Ascending aorta (tissue), 2 donors: ENCODE data around the gene ARMH1. TPM values are rescaled to one million over a fixed set of nuclear protein-coding genes. Genes with fewer than 3 reads are reported as not detected.
"Not testable (repeated sequence)": the region's sequence is repeated elsewhere in the genome, so short reads cannot be mapped to it uniquely, and the experiment has no call there.

Experiments
- DNase-seq, 2 donors: peaks; one replicate each; pipeline ENCODE4 v3.0.0-alpha.2; 2019; ENCODE audit warnings: low spot score in 2 of 2
- H3K27ac ChIP-seq, 2 donors: fragments of 200-600 bp; sonication (generic); one replicate each; pipeline ENCODE4 v1.5.1; 2016 to 2017; ENCODE audit warnings: mild to moderate bottlenecking in 1 of 2
- H3K27me3 ChIP-seq: fragments of 200-600 bp; sonication (generic); one replicate; pipeline ENCODE4 v1.5.1; 2017
- H3K36me3 ChIP-seq, 2 donors: fragments of 200-600 bp; sonication (generic); one replicate each; pipeline ENCODE4 v1.5.1; 2016
- H3K4me1 ChIP-seq, 2 donors: fragments of 200-600 bp; sonication (generic); one replicate each; pipeline ENCODE4 v1.5.1; 2016 to 2017; ENCODE audit warnings: mild to moderate bottlenecking in 1 of 2
- H3K4me3 ChIP-seq, 2 donors: fragments of 200-600 bp; sonication (generic); one replicate each; pipeline ENCODE4 v1.5.1; 2016 to 2017; ENCODE audit warnings: mild to moderate bottlenecking in 1 of 2
- H3K9me3 ChIP-seq, 2 donors: fragments of 200-600 bp; sonication (generic); one replicate each; pipeline ENCODE4 v1.5.1; 2016
- CTCF ChIP-seq, 3 experiments: fragments of 200-600 bp in 2 of 3; fragments of 450-650 bp in 1 of 3; sonication (generic) in 2 of 3; IDR thresholded peaks; one replicate each; pipeline ENCODE4 v1.5.1; 2016 to 2019; ENCODE audit warnings: antibody characterized with exemption in 3 of 3, mild to moderate bottlenecking in 1 of 3, moderate library complexity in 1 of 3
- intact Hi-C: fragments of 100-400 bp; cut with DNase I; formaldehyde crosslinking; loops from one replicate; pipeline ENCODE4 v1.15.1; 2023
- total RNA-seq: library from RNA; depleted of rRNA; stranded (reverse); fragments of >200 nt; gene quantifications from one replicate; pipeline ENCODE4 v1.1.0, GENCODE V29; 2016

ARMH1 gene
- total RNA-seq, 1 donor from 2014 or later = not detected

- DNase-seq = no peak
- H3K27ac ChIP-seq = no peak overlapping the region
These were observed 14.3 kb upstream of the ARMH1 start for GRCh38 chr1:44660176-44660575.

GRCh38 chr1:44661781-44662682, 12.5 kb upstream of the ARMH1 start:
- TF ChIP-seq CTCF (IDR thresholded peaks at IDR 0.05) = no peak
- Histone ChIP-seq H3K36me3 (no peaks in the 10 kb centered on the region), H3K4me1 (no peaks in the 10 kb centered on the region), H3K4me3 (no peak overlapping the region), H3K9me3 (no peaks in the 10 kb centered on the region), H3K27ac (no peak overlapping the region), H3K27me3 (no peaks in the 10 kb centered on the region)
- intact Hi-C loops = no loop called here
- no peak for DNase-seq

More at GRCh38 chr1:44660176-44660575, 14.3 kb upstream of the ARMH1 start:
- intact Hi-C loops = no loop called here
- TF ChIP-seq CTCF (IDR thresholded peaks at IDR 0.05) = no peak
- Histone ChIP-seq H3K4me1 (no peaks in the 10 kb centered on the region), H3K9me3 (no peaks in the 10 kb centered on the region), H3K4me3 (no peak overlapping the region), H3K36me3 (no peaks in the 10 kb centered on the region), H3K27me3 (no peaks in the 10 kb centered on the region)

GRCh38 chr1:44662683-44663030, 11.9 kb upstream of the ARMH1 start:
- no peaks in the 10 kb centered on the region for H3K27me3 ChIP-seq
- H3K4me1 ChIP-seq = no peaks in the 10 kb centered on the region
- H3K4me3 ChIP-seq = no peak overlapping the region
- intact Hi-C loops = no loop called here
- no peaks in the 10 kb centered on the region for H3K36me3 ChIP-seq
- DNase-seq = no peak
- TF ChIP-seq CTCF (IDR thresholded peaks at IDR 0.05) = no peak
- no peak overlapping the region for H3K27ac ChIP-seq
- no peaks in the 10 kb centered on the region for H3K9me3 ChIP-seq

- no peaks in the 10 kb centered on the region for H3K9me3 ChIP-seq
- no peaks in the 10 kb centered on the region for H3K27me3 ChIP-seq
- TF ChIP-seq CTCF (IDR thresholded peaks at IDR 0.05) = no peak
These were observed 11.1 kb upstream of the ARMH1 start for GRCh38 chr1:44663417-44663816.

GRCh38 chr1:44664730-44665370, 9.7 kb upstream of the ARMH1 start:
- Histone ChIP-seq H3K27me3 (no peaks in the 10 kb centered on the region), H3K36me3 (no peaks in the 10 kb centered on the region), H3K4me1 (no peaks in the 10 kb centered on the region), H3K27ac (no peak overlapping the region), H3K9me3 (no peaks in the 10 kb centered on the region), H3K4me3 (no peak overlapping the region)
- no peak for DNase-seq
- intact Hi-C loops = no loop called here
- no peak for TF ChIP-seq CTCF (IDR thresholded peaks at IDR 0.05)

More at GRCh38 chr1:44663417-44663816, 11.1 kb upstream of the ARMH1 start:
- Histone ChIP-seq H3K4me3 (no peak overlapping the region), H3K36me3 (no peaks in the 10 kb centered on the region), H3K4me1 (no peaks in the 10 kb centered on the region), H3K27ac (no peak overlapping the region)
- intact Hi-C loops = no loop called here
- DNase-seq = no peak

GRCh38 chr1:44666719-44667118, 7.8 kb upstream of the ARMH1 start:
- H3K27me3 ChIP-seq, DNase-seq, H3K4me3 ChIP-seq, intact Hi-C loops, H3K4me1 ChIP-seq, H3K9me3 ChIP-seq, H3K36me3 ChIP-seq, H3K27ac ChIP-seq: not testable (repeated sequence)
